GM12878 (cell line): ENCODE data around the gene IL10. TPM values are rescaled to one million over a fixed set of nuclear protein-coding genes. Genes with fewer than 3 reads are reported as not detected.
A peak's percentile ranks its signal among the peaks of the same experiment; 100 is the strongest.

ENCODE experiments used
- ATAC-seq: fragments of 200-7000 bp; cut with Tn5 transposase; 3 replicates; pipeline ENCODE4 v1.9.1; 2020; ENCODE audit warnings: mild to moderate bottlenecking, moderate library complexity
- BruUV-seq: library from RNA; stranded (reverse); fragments of 400-500 nt; replicated peaks from 2 replicates; lab custom pipeline; 2021; lab: Mats Ljungman, UMichigan
- CTCF ChIA-PET: fragments of 300-600 bp; sonication (Branson Sonifier 250); formaldehyde crosslinking; extraction: SDS; loops from one replicate; lab custom pipeline; 2021; ENCODE audit warnings: inconsistent platforms; lab: Yijun Ruan, JAX
- POLR2A ChIA-PET: fragments of 350-600 bp; formaldehyde crosslinking; extraction: SDS; loops from one replicate; lab custom pipeline; 2021; ENCODE audit warnings: inconsistent platforms; lab: Charles Lee
- RAD21 ChIA-PET: fragments of 300-600 bp; sonication (Branson Sonifier 250); formaldehyde crosslinking; loops from one replicate; lab custom pipeline; 2023; ENCODE audit warnings: antibody characterized with exemption; ENCODE audit not compliant: unreplicated experiment; lab: Charles Lee
- SMC1A ChIA-PET: fragments of 300-600 bp; sonication (Branson Sonifier 250); formaldehyde crosslinking; loops from one replicate; lab custom pipeline; 2023; ENCODE audit not compliant: unreplicated experiment, uncharacterized antibody; lab: Charles Lee
- DNase-seq: peaks from one replicate; pipeline ENCODE4 v3.0.0-alpha.2; 2011; ENCODE audit warnings: low read depth, low spot score
- FAIRE-seq: peaks from 3 replicates; lab custom pipeline; 2011; peaks lifted over from hg19 to GRCh38; lab: Jason Lieb, UNC
- H2AFZ ChIP-seq: 2 replicates; pipeline ENCODE4 v1.6.0; 2011; ENCODE audit warnings: low read depth, low read length, control low read depth; ENCODE audit not compliant: control insufficient read depth
- H3K27ac ChIP-seq: 2 replicates; pipeline ENCODE4 v1.5.1; 2011; ENCODE audit warnings: control low read depth; ENCODE audit not compliant: control insufficient read depth, insufficient read depth
- H3K27me3 ChIP-seq, 2 experiments: replicated peaks in 1 of 2; 2 replicates each; pipeline versions ENCODE4 v1.6.0 to v1.6.1; 2011; ENCODE audit warnings: low read length in 1 of 2; ENCODE audit not compliant: control insufficient read depth in 2 of 2, insufficient read depth in 2 of 2
- H3K36me3 ChIP-seq, 2 experiments: 2 replicates each; pipeline ENCODE4 v1.5.1; 2011; ENCODE audit warnings: low read length in 1 of 2; ENCODE audit not compliant: control insufficient read depth in 2 of 2, insufficient read depth in 2 of 2
- H3K4me1 ChIP-seq: 2 replicates; pipeline ENCODE4 v1.6.1; 2011; ENCODE audit warnings: mild to moderate bottlenecking, low read length, moderate library complexity, mixed read lengths; ENCODE audit not compliant: control insufficient read depth, insufficient read depth
- H3K4me2 ChIP-seq: 2 replicates; pipeline ENCODE4 v1.6.0; 2011; ENCODE audit warnings: control low read depth; ENCODE audit not compliant: control insufficient read depth, insufficient read depth
- H3K4me3 ChIP-seq: fragments of 200-600 bp; sonication (generic); 2 replicates; pipeline ENCODE4 v1.5.1; 2016
- H3K79me2 ChIP-seq: 2 replicates; pipeline ENCODE4 v1.6.0; 2011; ENCODE audit warnings: low read length; ENCODE audit not compliant: control insufficient read depth, insufficient read depth
- H3K9ac ChIP-seq: 2 replicates; pipeline ENCODE4 v1.8.0; 2011; ENCODE audit warnings: low read length, control low read depth, mixed read lengths; ENCODE audit not compliant: control insufficient read depth, insufficient read depth
- H3K9me3 ChIP-seq: replicated peaks from 3 replicates; pipeline ENCODE4 v1.5.1; 2011; ENCODE audit warnings: mild to moderate bottlenecking, low read length; ENCODE audit not compliant: control insufficient read depth, insufficient read depth
- H4K20me1 ChIP-seq: 2 replicates; pipeline ENCODE4 v1.6.0; 2011; ENCODE audit not compliant: control insufficient read depth, insufficient read depth
- ASH2L ChIP-seq: fragments of 300-600, 200-600 bp; sonication (generic); IDR thresholded peaks from 2 replicates; pipeline ENCODE4 v1.6.1; 2017; ENCODE audit warnings: low read depth, mild to moderate bottlenecking, borderline replicate concordance
- BCL11A ChIP-seq: IDR thresholded peaks from 2 replicates; pipeline ENCODE4 v1.6.1; 2011; ENCODE audit warnings: low read depth, low read length
- CBX5 ChIP-seq: sonication (generic); IDR thresholded peaks from 2 replicates; pipeline ENCODE4 v1.6.1; 2016; ENCODE audit warnings: low read depth, moderate library complexity, mild to moderate bottlenecking, inconsistent platforms
- CTCF ChIP-seq, 3 experiments: IDR thresholded peaks in 2 of 3; conservative IDR thresholded peaks in 1 of 3; 2 replicates each; pipeline ENCODE4 v1.5.1; 2011; ENCODE audit warnings: low read depth in 3 of 3, low read length in 3 of 3, mild to moderate bottlenecking in 3 of 3, control low read depth in 2 of 3, moderate library complexity in 2 of 3, inconsistent platforms in 1 of 3, mixed read lengths in 1 of 3; ENCODE audit not compliant: control insufficient read depth in 2 of 3, insufficient read depth in 1 of 3; ENCODE audit errors: extremely low read depth in 1 of 3
- FOXM1 ChIP-seq: IDR thresholded peaks from 2 replicates; pipeline ENCODE4 v1.6.1; 2012; ENCODE audit warnings: low read depth, mild to moderate bottlenecking, inconsistent platforms, low read length, moderate library complexity
- MLLT1 ChIP-seq: fragments of 450-650 bp; IDR thresholded peaks from 2 replicates; pipeline ENCODE4 v1.6.1; 2016; ENCODE audit warnings: mild to moderate bottlenecking
- NFYA ChIP-seq: IDR thresholded peaks from 2 replicates; pipeline ENCODE4 v1.6.1; 2011; ENCODE audit warnings: low read depth, mild to moderate bottlenecking, low read length, improper control_type of control experiment, borderline replicate concordance
- NFYB ChIP-seq: IDR thresholded peaks from 2 replicates; pipeline ENCODE4 v1.6.1; 2011; ENCODE audit warnings: low read depth, mild to moderate bottlenecking, low read length, improper control_type of control experiment, moderate library complexity; ENCODE audit not compliant: insufficient read depth
- NR2C2 ChIP-seq: IDR thresholded peaks from 2 replicates; pipeline ENCODE4 v1.6.1; 2011; ENCODE audit warnings: borderline replicate concordance, low read depth; ENCODE audit not compliant: control insufficient read depth, insufficient read length
- POLR2A ChIP-seq: IDR thresholded peaks from 2 replicates; pipeline ENCODE4 v1.6.1; 2011; ENCODE audit warnings: low read depth, mild to moderate bottlenecking, low read length
- POLR2AphosphoS5 ChIP-seq: IDR thresholded peaks from 2 replicates; pipeline ENCODE4 v1.6.1; 2011; ENCODE audit warnings: mild to moderate bottlenecking, low read length, inconsistent platforms
- POU2F2 ChIP-seq: IDR thresholded peaks from 3 replicates; pipeline ENCODE4 v1.6.1; 2011; ENCODE audit warnings: low read depth, mild to moderate bottlenecking, low read length, borderline replicate concordance
- RB1 ChIP-seq: fragments of 450-650 bp; formaldehyde crosslinking; IDR thresholded peaks from 2 replicates; pipeline ENCODE4 v1.6.1; 2017; ENCODE audit warnings: mild to moderate bottlenecking, borderline replicate concordance
- RCOR1 ChIP-seq: conservative IDR thresholded peaks from 2 replicates; pipeline ENCODE4 v1.6.1; 2012; ENCODE audit warnings: low read depth, low read length, improper control_type of control experiment
- SP1 ChIP-seq: IDR thresholded peaks from one replicate; pipeline ENCODE4 v1.6.1; 2011; ENCODE audit warnings: low read depth, low read length
- SRF ChIP-seq, 2 experiments: IDR thresholded peaks; 2 replicates each; pipeline ENCODE4 v1.6.1; 2011; ENCODE audit warnings: low read depth in 2 of 2, low read length in 2 of 2, mild to moderate bottlenecking in 1 of 2, moderate library complexity in 1 of 2
- TCF3 ChIP-seq: IDR thresholded peaks from 2 replicates; pipeline ENCODE4 v1.6.1; 2012; ENCODE audit warnings: low read depth, mild to moderate bottlenecking, low read length, borderline replicate concordance; ENCODE audit not compliant: insufficient read depth
- YY1 ChIP-seq: IDR thresholded peaks from 2 replicates; pipeline ENCODE4 v1.6.1; 2011; ENCODE audit warnings: low read depth, mild to moderate bottlenecking, low read length
- WGBS: methylation state at CpG from one replicate; pipeline ENCODE4 v1.1.6; 2016; ENCODE audit warnings: low lambda C conversion rate; ENCODE audit not compliant: insufficient replicate concordance, insufficient coverage; ENCODE audit errors: missing lambda C conversion rate; 5-methylcytosine and 5-hydroxymethylcytosine counted together
- in situ Hi-C: fragments of 300-500 bp; cut with MboI; formaldehyde crosslinking; loops from 9 replicates; pipeline ENCODE4 v1.14.3; 2018; ENCODE audit warnings: mixed read lengths
- intact Hi-C: fragments of 100-400 bp; cut with micrococcal nuclease; formaldehyde crosslinking; loops from one replicate; pipeline ENCODE4 v1.14.2; 2022; ENCODE audit not compliant: unreplicated experiment
- polyA plus RNA-seq, 11 experiments: library from polyadenylated mRNA; depleted of rRNA in 4 of 11; unstranded in 6 of 11; stranded (reverse) in 5 of 11; fragments of >200 nt; fragmentation: Nextera tagmentation in 4 of 11; fragmentation: Illumina TruSeq in 1 of 11; extraction: Ambion mirVana in 4 of 11; extraction: Trizol in 1 of 11; gene quantifications; 1 replicate in 1 of 11; 2 replicates in 10 of 11; pipeline versions ENCODE4 v1.2.1 to v1.2.3, GENCODE V29; 2011 to 2016; ENCODE audit warnings: inconsistent platforms in 2 of 11, missing spikeins in 2 of 11, low read depth in 1 of 11
- total RNA-seq, 4 experiments: library from RNA; depleted of rRNA in 3 of 4; stranded (reverse); fragments of >200 nt in 3 of 4; fragmentation: Illumina TruSeq in 1 of 4; extraction: Trizol in 1 of 4; gene quantifications; 2 replicates each; pipeline versions ENCODE4 v1.2.1 to v1.2.3, GENCODE V29; 2013 to 2021

The IL10 gene
- total and polyA plus RNA-seq, 10 of the 15 experiments (the other 5 are each of a cell fraction or from before 2014, with no cell fraction given) = 0.34 to 5.0 (median 1.1) TPM

GRCh38 chr1:206816390-206817287, 44.3 kb upstream of the IL10 start:
- POLR2A ChIA-PET = interaction anchor here (0.6 to 1.4 kb wide), 6 partner anchors 9 to 97 kb away, joined by 3 to 5 read pairs (median 4); no protein-coding TSS in a partner anchor
- no peak for TF ChIP-seq POU2F2
- TF ChIP-seq NR2C2 = no peak
- no peak for TF ChIP-seq NFYB
- no peak for TF ChIP-seq SP1
- TF ChIP-seq TCF3 = no peak
- TF ChIP-seq RB1 = no peak
- no peak for TF ChIP-seq FOXM1
- TF ChIP-seq MLLT1 = peak; percentile 35; the same call in 1 of the 2 replicates
- TF ChIP-seq RCOR1 = no peak
- no peak for TF ChIP-seq SRF (IDR thresholded peaks at IDR 0.05; ENCODE audit: low read depth in 2 of 2, low read length in 2 of 2)
- no peak for TF ChIP-seq CTCF (IDR thresholded peaks at IDR 0.05 in 2 of 3, conservative IDR thresholded peaks at IDR 0.05 in 1 of 3; ENCODE audit: control insufficient read depth in 2 of 3, extremely low read depth in 1 of 3, insufficient read depth in 1 of 3, low read depth in 3 of 3, low read length in 3 of 3)
- peak; percentile 77 for TF ChIP-seq YY1
- no peak for TF ChIP-seq CBX5
- TF ChIP-seq BCL11A = no peak
- no peak for TF ChIP-seq POLR2AphosphoS5
- TF ChIP-seq POLR2A = no peak
- TF ChIP-seq NFYA = no peak
- TF ChIP-seq ASH2L = no peak

More at GRCh38 chr1:206816390-206817287, 44.3 kb upstream of the IL10 start:
- Histone ChIP-seq H3K36me3 (no peaks in the 10 kb centered on the region), H2AFZ (peak overlapping the region; percentile 35), H3K4me1 (peaks cover 27% of the 10 kb centered on the region), H3K9ac (no peak overlapping the region), H3K4me3 (no peak overlapping the region), H3K9me3 (peaks cover 11% of the 10 kb centered on the region), H3K27me3 (no peaks in the 10 kb centered on the region), H4K20me1 (no peaks in the 10 kb centered on the region), H3K27ac (peak overlapping the region; percentile 43; the same call in 1 of the 2 replicates), H3K79me2 (no peaks in the 10 kb centered on the region), H3K4me2 (no peak overlapping the region)
- ChIA-PET SMC1A (interaction anchor here (0.6 to 3.3 kb wide), 33 partner anchors 9 to 1143 kb away, joined by 3 to 20 read pairs (median 4); no protein-coding TSS in a partner anchor), CTCF (interaction anchor here (0.6 to 3.1 kb wide), 29 partner anchors 7 to 683 kb away, joined by 3 to 18 read pairs (median 6); partner anchors contain the start of gene IL20), RAD21 (interaction anchor here (0.8 to 2.7 kb wide), 18 partner anchors 12 to 162 kb away, joined by 3 to 16 read pairs (median 3); partner anchors contain the start of gene IL19)
- intact Hi-C loops (no loop called here), in situ Hi-C loops (no loop called here)
- DNase-seq = peak; percentile 73
- no TSS peak for BruUV-seq
- WGBS = 50% methylated on average over 4 of the region's 4 CpGs
- peak; percentile 87 for FAIRE-seq
- ATAC-seq = peak; percentile 90
